Sigmoid colon (tissue), 3 donors: ENCODE data around the gene TNS1.
"Not testable (repeated sequence)": the region's sequence is repeated elsewhere in the genome, so short reads cannot be mapped to it uniquely, and the experiment has no call there.

Experiments
- POLR2A ChIP-seq, 2 donors: fragments of 450-650 bp; IDR thresholded peaks; one replicate each; pipeline ENCODE4 v1.6.1; 2016; ENCODE audit warnings: antibody characterized with exemption in 2 of 2, mild to moderate bottlenecking in 2 of 2, moderate library complexity in 2 of 2
- TF ChIP-seq, protein P1 (sequence below), 4 experiments: fragments of 450-650 bp in 3 of 4; fragments of 200-600 bp in 1 of 4; IDR thresholded peaks; one replicate each; pipeline ENCODE4 v1.5.1; 2016 to 2019; ENCODE audit warnings: antibody characterized with exemption in 4 of 4, mild to moderate bottlenecking in 3 of 4, moderate library complexity in 2 of 4

DNA sequence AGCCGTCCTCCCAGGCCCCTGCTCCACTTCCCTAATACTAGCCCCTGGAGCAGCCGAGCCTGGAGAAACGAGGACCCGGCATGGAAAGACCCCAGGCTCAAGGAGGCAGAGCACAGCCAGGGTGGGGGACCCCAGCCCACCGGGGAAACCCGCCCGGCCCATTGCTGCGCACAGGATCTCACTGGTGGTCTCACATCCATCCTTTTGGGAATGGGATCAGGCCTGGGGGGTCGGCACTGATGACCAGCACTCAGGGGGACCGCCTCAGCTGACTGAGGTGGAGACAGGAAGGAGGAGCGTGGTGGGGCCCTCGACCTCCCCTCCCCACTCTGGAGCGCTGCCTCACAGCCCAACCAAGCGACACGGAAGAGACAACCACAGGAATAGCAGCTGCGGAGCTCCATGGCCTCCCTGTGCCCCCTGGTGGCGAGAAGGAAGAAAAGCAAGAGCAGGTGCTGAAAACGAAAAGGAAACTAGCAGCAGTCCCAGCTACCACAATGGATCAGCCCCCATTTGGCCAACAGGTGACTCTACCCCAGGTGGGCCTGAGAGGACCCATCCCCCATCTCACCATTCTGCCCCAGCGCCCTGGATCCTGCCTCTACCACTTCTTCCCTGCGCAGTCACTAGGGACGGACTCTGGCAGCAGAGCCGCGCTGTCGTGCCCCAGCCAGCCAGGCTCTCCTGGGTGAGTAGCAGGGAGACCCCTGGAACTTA is 31.9 kb upstream of the TNS1 start:
- not testable (repeated sequence) for TF ChIP-seq POLR2A (IDR thresholded peaks at IDR 0.05)
- TF ChIP-seq, protein P1, sequence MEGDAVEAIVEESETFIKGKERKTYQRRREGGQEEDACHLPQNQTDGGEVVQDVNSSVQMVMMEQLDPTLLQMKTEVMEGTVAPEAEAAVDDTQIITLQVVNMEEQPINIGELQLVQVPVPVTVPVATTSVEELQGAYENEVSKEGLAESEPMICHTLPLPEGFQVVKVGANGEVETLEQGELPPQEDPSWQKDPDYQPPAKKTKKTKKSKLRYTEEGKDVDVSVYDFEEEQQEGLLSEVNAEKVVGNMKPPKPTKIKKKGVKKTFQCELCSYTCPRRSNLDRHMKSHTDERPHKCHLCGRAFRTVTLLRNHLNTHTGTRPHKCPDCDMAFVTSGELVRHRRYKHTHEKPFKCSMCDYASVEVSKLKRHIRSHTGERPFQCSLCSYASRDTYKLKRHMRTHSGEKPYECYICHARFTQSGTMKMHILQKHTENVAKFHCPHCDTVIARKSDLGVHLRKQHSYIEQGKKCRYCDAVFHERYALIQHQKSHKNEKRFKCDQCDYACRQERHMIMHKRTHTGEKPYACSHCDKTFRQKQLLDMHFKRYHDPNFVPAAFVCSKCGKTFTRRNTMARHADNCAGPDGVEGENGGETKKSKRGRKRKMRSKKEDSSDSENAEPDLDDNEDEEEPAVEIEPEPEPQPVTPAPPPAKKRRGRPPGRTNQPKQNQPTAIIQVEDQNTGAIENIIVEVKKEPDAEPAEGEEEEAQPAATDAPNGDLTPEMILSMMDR (IDR thresholded peaks at IDR 0.05): peak; percentile 54 to 69 (median 64)
